Embryonic facial prominence (tissue), 1 donor: ENCODE results near the gene RASAL3.
"Not testable (repeated sequence)": the region's sequence is repeated elsewhere in the genome, so short reads cannot be mapped to it uniquely, and the experiment has no call there.

Experiments used
- DNase-seq: peaks from one replicate; pipeline ENCODE4 v3.0.0-alpha.2; 2016; ENCODE audit errors: extremely low spot score

The RASAL3 gene

GRCh38 chr19:15464394-15465385 lies at the start of gene RASAL3:
TSS of gene RASAL3 (minus strand) at chr19:15464544. CDS start at chr19:15464358, 186 bp downstream.
- DNase-seq = no peak

GRCh38 chr19:15511671-15512424 lies 47.5 kb upstream of the RASAL3 start:
- DNase-seq = no peak

- DNase-seq = no peak
Observed at GRCh38 chr19:15508035-15508710, 43.8 kb upstream of the RASAL3 start, which contains the start of gene CYP4F22. TSS of gene CYP4F22 (plus strand) at chr19:15508525. CDS start at chr19:15525337, 16,812 bp downstream.

GRCh38 chr19:15507068-15508034 lies 43.0 kb upstream of the RASAL3 start:
- DNase-seq = no peak

- no peak for DNase-seq
Observed at GRCh38 chr19:15506074-15506571, 41.8 kb upstream of the RASAL3 start.

GRCh38 chr19:15502264-15502663 lies 37.9 kb upstream of the RASAL3 start:
- DNase-seq = no peak

- DNase-seq = no peak
Observed at GRCh38 chr19:15501596-15501995, 37.3 kb upstream of the RASAL3 start.

GRCh38 chr19:15498910-15499309 lies 34.6 kb upstream of the RASAL3 start:
- no peak for DNase-seq

- DNase-seq = no peak
Observed at GRCh38 chr19:15498156-15498858, 34.0 kb upstream of the RASAL3 start.

GRCh38 chr19:15495151-15495550 lies 30.8 kb upstream of the RASAL3 start:
- DNase-seq = no peak

GRCh38 chr19:15488489-15489226 lies 24.3 kb upstream of the RASAL3 start:
- DNase-seq = no peak

GRCh38 chr19:15487038-15487437 lies 22.7 kb upstream of the RASAL3 start:
- DNase-seq = no peak

GRCh38 chr19:15485768-15486167 lies 21.4 kb upstream of the RASAL3 start:
- not testable (repeated sequence) for DNase-seq

GRCh38 chr19:15480996-15481395 lies 16.7 kb upstream of the RASAL3 start:
- DNase-seq = not testable (repeated sequence)

- DNase-seq = no peak
Observed at GRCh38 chr19:15479391-15480345, 15.3 kb upstream of the RASAL3 start, which contains the start of gene PGLYRP2. TSS of gene PGLYRP2 (minus strand) at chr19:15479501. CDS start at chr19:15479371, 130 bp downstream.

GRCh38 chr19:15476325-15476724 lies 12.0 kb upstream of the RASAL3 start:
- no peak for DNase-seq

- DNase-seq = no peak
Observed at GRCh38 chr19:15475611-15476010, 11.3 kb upstream of the RASAL3 start.

GRCh38 chr19:15475169-15475568 lies 10.8 kb upstream of the RASAL3 start:
- no peak for DNase-seq
